PC-9 (cell line): ENCODE results near the gene FAM110A.

Experiments
- CTCF ChIP-seq: fragments of 200-600 bp; sonication (generic); conservative IDR thresholded peaks from 2 replicates; pipeline ENCODE4 v1.6.1; 2017; ENCODE audit warnings: mixed run types, antibody characterized with exemption, mild to moderate bottlenecking, moderate library complexity
- EZH2 ChIP-seq: fragments of 200-600 bp; sonication (generic); IDR thresholded peaks from 2 replicates; pipeline ENCODE4 v1.8.0; 2017; ENCODE audit warnings: antibody characterized with exemption, low read depth

- TF ChIP-seq CTCF, result no peak
- no peak for TF ChIP-seq EZH2
These were observed 37.2 kb downstream of the FAM110A start for GRCh38 chr20:870758-871157.
